ENCODE measurements around the gene SOCS2. TPM values are rescaled to one million over a fixed set of nuclear protein-coding genes. Genes with fewer than 3 reads are reported as not detected.
"Not testable (repeated sequence)": the region's sequence is repeated elsewhere in the genome, so short reads cannot be mapped to it uniquely, and the experiment has no call there.

SOCS2 gene
- total RNA-seq, 1 donor, result 37.6 TPM

GRCh38 chr12:93549174-93549573, 23.3 kb upstream of the SOCS2 start:
- DNase-seq (ENCODE audit: low read depth), result no peak
- no peak for TF ChIP-seq CTCF (IDR thresholded peaks at IDR 0.05; ENCODE audit: insufficient read depth, low read depth, low read length)

GRCh38 chr12:93550748-93551611, 21.5 kb upstream of the SOCS2 start:
- no peak overlapping the region for H3K4me3 ChIP-seq (ENCODE audit: low read depth, low read length)
- no peak for DNase-seq (ENCODE audit: low read depth)
- no peak for TF ChIP-seq CTCF (IDR thresholded peaks at IDR 0.05; ENCODE audit: insufficient read depth, low read depth, low read length)

More at GRCh38 chr12:93549174-93549573, 23.3 kb upstream of the SOCS2 start:
- no peak overlapping the region for H3K4me3 ChIP-seq (ENCODE audit: low read depth, low read length)

- no peak for DNase-seq (ENCODE audit: low read depth)
- H3K4me3 ChIP-seq (ENCODE audit: low read depth, low read length), result no peak overlapping the region
- TF ChIP-seq CTCF (IDR thresholded peaks at IDR 0.05; ENCODE audit: insufficient read depth, low read depth, low read length), result no peak
These were observed 20.0 kb upstream of the SOCS2 start for GRCh38 chr12:93552427-93552826.

GRCh38 chr12:93557879-93558278, 14.6 kb upstream of the SOCS2 start:
- not testable (repeated sequence) for H3K4me3 ChIP-seq (ENCODE audit: low read depth, low read length); DNase-seq (ENCODE audit: low read depth)

- not testable (repeated sequence) for H3K4me3 ChIP-seq (ENCODE audit: low read depth, low read length); DNase-seq (ENCODE audit: low read depth)
These were observed 13.8 kb upstream of the SOCS2 start for GRCh38 chr12:93558685-93559084.

DNA sequence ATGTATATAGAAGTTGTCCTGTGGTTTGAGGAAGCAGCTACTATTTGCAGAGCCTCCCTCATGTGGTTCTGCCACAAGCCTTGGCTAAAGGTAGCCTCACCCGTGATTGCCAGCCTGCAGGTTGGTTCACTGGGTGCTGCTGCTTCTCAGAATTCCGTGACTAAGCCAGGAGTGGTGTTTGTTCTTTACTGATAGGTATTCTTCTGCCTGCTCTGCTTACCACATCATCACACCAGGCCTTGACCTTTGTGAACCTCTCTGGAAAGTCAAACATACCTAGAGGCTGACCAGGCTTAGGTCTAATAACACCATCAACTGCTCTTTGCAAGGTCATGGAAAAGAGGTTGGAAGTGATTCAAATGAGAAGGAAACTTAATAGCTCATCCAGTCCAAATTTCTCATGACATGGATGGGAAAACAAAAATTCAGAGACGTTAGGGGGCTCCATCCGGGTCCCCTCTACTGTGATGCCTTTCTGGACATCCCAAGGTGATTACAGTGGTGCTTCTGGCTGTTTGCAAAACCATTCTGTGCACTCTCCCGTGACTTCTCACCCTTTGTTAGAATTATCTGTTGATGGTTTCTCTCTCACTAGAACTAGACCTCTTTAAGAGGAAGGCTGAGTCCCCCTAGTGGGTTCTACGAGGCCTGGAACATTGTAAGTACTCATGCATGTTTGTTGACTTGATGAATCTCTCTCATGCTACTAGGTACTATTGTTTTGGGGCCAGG, 8.5 kb upstream of the SOCS2 start:
- peak; percentile 45 for TF ChIP-seq CTCF (IDR thresholded peaks at IDR 0.05; ENCODE audit: insufficient read depth, low read depth, low read length)
- H3K4me3 ChIP-seq (ENCODE audit: low read depth, low read length), result no peak overlapping the region
- peak; percentile 48 for DNase-seq (ENCODE audit: low read depth)

DNA sequence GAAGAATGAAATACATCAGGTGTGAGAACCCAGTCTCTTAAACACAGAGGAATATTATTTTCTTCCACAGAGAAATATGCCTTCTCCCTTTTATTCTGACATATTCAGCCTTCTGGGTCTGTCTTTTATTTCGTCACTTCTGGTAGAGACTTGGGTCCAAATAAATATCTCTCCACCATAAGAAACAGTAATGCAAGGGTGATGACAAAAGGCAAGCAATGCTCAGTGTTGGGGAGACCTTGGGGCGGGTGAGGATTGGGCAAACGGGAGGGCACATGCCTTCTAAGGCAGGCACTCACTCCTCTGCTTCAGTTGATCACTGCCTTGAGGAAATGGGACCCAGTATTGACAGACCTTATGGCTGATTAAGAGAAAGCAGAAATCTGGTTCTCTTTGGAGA, 6.7 kb upstream of the SOCS2 start:
- no peak overlapping the region for H3K4me3 ChIP-seq (ENCODE audit: low read depth, low read length)
- no peak for DNase-seq (ENCODE audit: low read depth)
- TF ChIP-seq CTCF (IDR thresholded peaks at IDR 0.05; ENCODE audit: insufficient read depth, low read depth, low read length), result no peak
